Mesothelial cell of epicardium (in vitro differentiated cells): ENCODE data around the gene TOM1L2. TPM values are rescaled to one million over a fixed set of nuclear protein-coding genes. Genes with fewer than 3 reads are reported as not detected.

ENCODE experiments used
- DNase-seq, 2 experiments: peaks; one replicate each; pipeline ENCODE4 v3.0.0; 2021; ENCODE audit warnings: low spot score in 2 of 2; ENCODE audit not compliant: unreplicated experiment in 2 of 2
- H3K27ac Mint-ChIP-seq: 2 replicates; pipeline ENCODE4 v1.8.0; 2021; ENCODE audit warnings: mixed read lengths
- H3K27me3 Mint-ChIP-seq: 2 replicates; pipeline ENCODE4 v1.8.0; 2021; ENCODE audit warnings: low read depth, mixed read lengths
- H3K36me3 Mint-ChIP-seq: 2 replicates; pipeline ENCODE4 v1.8.0; 2021; ENCODE audit warnings: mixed read lengths
- H3K4me1 Mint-ChIP-seq: 2 replicates; pipeline ENCODE4 v1.8.0; 2021; ENCODE audit warnings: mixed read lengths
- H3K4me3 Mint-ChIP-seq: 2 replicates; pipeline ENCODE4 v1.8.0; 2021; ENCODE audit warnings: mild to moderate bottlenecking, moderate library complexity, mixed read lengths
- H3K9me3 Mint-ChIP-seq: 2 replicates; pipeline ENCODE4 v1.8.0; 2021; ENCODE audit warnings: mixed read lengths
- CTCF ChIP-seq: fragments of 200-600 bp; sonication (generic); IDR thresholded peaks from one replicate; pipeline ENCODE4 v1.5.0; 2021; ENCODE audit warnings: antibody characterized with exemption; ENCODE audit not compliant: unreplicated experiment
- total RNA-seq: library from RNA; stranded (reverse); gene quantifications from 3 replicates; pipeline ENCODE4 v1.2.1, GENCODE V29; 2021

TOM1L2 gene
- total RNA-seq, 1 donor from 2014 or later: 126 TPM

- H3K36me3 Mint-ChIP-seq: peaks cover 16% of the 10 kb centered on the region
- TF ChIP-seq CTCF: no peak
- H3K4me1 Mint-ChIP-seq: peaks cover 36% of the 10 kb centered on the region
- no peaks in the 10 kb centered on the region for H3K9me3 Mint-ChIP-seq
- peak overlapping the region; percentile 90 for H3K27ac Mint-ChIP-seq
- no peaks in the 10 kb centered on the region for H3K27me3 Mint-ChIP-seq
- DNase-seq: no peak
- H3K4me3 Mint-ChIP-seq: no peak overlapping the region
Measured at GRCh38 chr17:17954079-17954478, 18.1 kb downstream of the TOM1L2 start.

GRCh38 chr17:17952691-17953090, 19.5 kb downstream of the TOM1L2 start:
- no peak overlapping the region for H3K4me3 Mint-ChIP-seq
- peaks cover 16% of the 10 kb centered on the region for H3K36me3 Mint-ChIP-seq
- no peak for DNase-seq
- no peak for TF ChIP-seq CTCF
- no peaks in the 10 kb centered on the region for H3K9me3 Mint-ChIP-seq
- H3K27ac Mint-ChIP-seq: peak overlapping the region; percentile 67
- peaks cover 31% of the 10 kb centered on the region for H3K4me1 Mint-ChIP-seq
- no peaks in the 10 kb centered on the region for H3K27me3 Mint-ChIP-seq

GRCh38 chr17:17951524-17951923, 20.7 kb downstream of the TOM1L2 start:
- no peak for TF ChIP-seq CTCF
- Mint-ChIP-seq H3K27ac (peak overlapping the region; percentile 93), H3K9me3 (no peaks in the 10 kb centered on the region), H3K27me3 (no peaks in the 10 kb centered on the region), H3K4me1 (peaks cover 37% of the 10 kb centered on the region), H3K36me3 (peaks cover 16% of the 10 kb centered on the region), H3K4me3 (no peak overlapping the region)
- DNase-seq: no peak

- no peaks in the 10 kb centered on the region for H3K9me3 Mint-ChIP-seq
- TF ChIP-seq CTCF: no peak
- peak overlapping the region; percentile 93 for H3K27ac Mint-ChIP-seq
- DNase-seq: no peak
- no peaks in the 10 kb centered on the region for H3K27me3 Mint-ChIP-seq
- peaks cover 13% of the 10 kb centered on the region for H3K36me3 Mint-ChIP-seq
- H3K4me1 Mint-ChIP-seq: peaks cover 45% of the 10 kb centered on the region
- H3K4me3 Mint-ChIP-seq: no peak overlapping the region
Measured at GRCh38 chr17:17950806-17951205, 21.4 kb downstream of the TOM1L2 start.

GRCh38 chr17:17950347-17950746, 21.9 kb downstream of the TOM1L2 start:
- Mint-ChIP-seq H3K4me1 (peaks cover 48% of the 10 kb centered on the region), H3K4me3 (no peak overlapping the region), H3K27ac (peak overlapping the region; percentile 93), H3K27me3 (no peaks in the 10 kb centered on the region), H3K9me3 (no peaks in the 10 kb centered on the region), H3K36me3 (peaks cover 8% of the 10 kb centered on the region)
- DNase-seq: no peak
- TF ChIP-seq CTCF: no peak

- Mint-ChIP-seq H3K4me1 (peaks cover 67% of the 10 kb centered on the region), H3K9me3 (no peaks in the 10 kb centered on the region), H3K4me3 (no peak overlapping the region), H3K36me3 (no peaks in the 10 kb centered on the region), H3K27me3 (no peaks in the 10 kb centered on the region), H3K27ac (peak overlapping the region; percentile 86)
- no peak for DNase-seq
- no peak for TF ChIP-seq CTCF
Measured at GRCh38 chr17:17947966-17948365, 24.2 kb downstream of the TOM1L2 start.
